K562 (cell line): ENCODE data around the gene DTNBP1. TPM values are rescaled to one million over a fixed set of nuclear protein-coding genes. Genes with fewer than 3 reads are reported as not detected.
A peak's percentile ranks its signal among the peaks of the same experiment; 100 is the strongest.

Source experiments
- ATF7 ChIP-seq: fragments of 450-650 bp; IDR thresholded peaks from 2 replicates; pipeline ENCODE4 v1.7.1; 2014; ENCODE audit warnings: mild to moderate bottlenecking, moderate library complexity
- CHD1 ChIP-seq: fragments of 200-600 bp; sonication (generic); IDR thresholded peaks from one replicate; pipeline ENCODE4 v1.6.1; 2012; ENCODE audit warnings: mild to moderate bottlenecking, moderate library complexity, low read length, inconsistent platforms
- CREBBP ChIP-seq: IDR thresholded peaks from one replicate; pipeline ENCODE4 v1.6.1; 2012; ENCODE audit warnings: low read depth, mild to moderate bottlenecking, control low read depth, inconsistent platforms, low read length
- ELF2 ChIP-seq: fragments of 250-450 bp; sonication (Bioruptor Pico); IDR thresholded peaks from 2 replicates; pipeline ENCODE4 v1.5.0; 2021; ENCODE audit warnings: mild to moderate bottlenecking
- EP400 ChIP-seq: fragments of 450-650 bp; IDR thresholded peaks from 2 replicates; pipeline ENCODE4 v1.6.1; 2017; ENCODE audit warnings: antibody characterized with exemption, mild to moderate bottlenecking, moderate library complexity
- FOXJ3 ChIP-seq: sonication (generic); formaldehyde crosslinking; IDR thresholded peaks from 2 replicates; pipeline ENCODE4 v1.4.0; 2020; ENCODE audit warnings: mild to moderate bottlenecking, missing genetic modification reagents
- GATAD2A ChIP-seq: fragments of 450-650 bp; IDR thresholded peaks from 2 replicates; pipeline ENCODE4 v1.6.1; 2017
- HEY1 ChIP-seq: fragments of 250-450 bp; sonication (Bioruptor Pico); IDR thresholded peaks from 2 replicates; pipeline ENCODE4 v1.5.0; 2020; ENCODE audit warnings: mild to moderate bottlenecking, moderate library complexity, borderline replicate concordance
- HNRNPH1 ChIP-seq: fragments of 200-400 bp; formaldehyde crosslinking; optimal IDR thresholded peaks from 2 replicates; pipeline ENCODE3; 2017; ENCODE audit warnings: low read depth, mild to moderate bottlenecking, low read length, moderate library complexity
- HNRNPUL1 ChIP-seq: fragments of 200-400 bp; formaldehyde crosslinking; IDR thresholded peaks from 2 replicates; pipeline ENCODE4 v1.6.1; 2017; ENCODE audit warnings: low read length
- ILF3 ChIP-seq: fragments of 450-650 bp; IDR thresholded peaks from 2 replicates; pipeline ENCODE4 v1.6.1; 2018; ENCODE audit warnings: antibody characterized with exemption, mild to moderate bottlenecking, moderate library complexity, borderline replicate concordance
- IRF1 ChIP-seq: sonication (generic); formaldehyde crosslinking; IDR thresholded peaks from 2 replicates; pipeline ENCODE4 v1.8.0; 2022; ENCODE audit warnings: missing genetic modification reagents, mild to moderate bottlenecking, borderline replicate concordance
- MAFK ChIP-seq: IDR thresholded peaks from 2 replicates; pipeline ENCODE4 v1.6.1; 2011; ENCODE audit warnings: low read length, improper control_type of control experiment
- MXI1 ChIP-seq: IDR thresholded peaks from 2 replicates; pipeline ENCODE4 v1.6.1; 2011; ENCODE audit warnings: low read depth, mild to moderate bottlenecking, improper control_type of control experiment, low read length
- MYBL2 ChIP-seq, 2 experiments: fragments of 450-650 bp in 1 of 2; sonication (generic) in 1 of 2; formaldehyde crosslinking in 1 of 2; IDR thresholded peaks; 2 replicates each; pipeline versions ENCODE4 v1.6.1 to v1.8.1; 2017 to 2022; ENCODE audit warnings: borderline replicate concordance in 1 of 2, inconsistent platforms in 1 of 2, low read depth in 1 of 2, mild to moderate bottlenecking in 1 of 2, missing genetic modification reagents in 1 of 2, moderate library complexity in 1 of 2
- NFIX ChIP-seq: fragments of 250-450 bp; sonication (Bioruptor Pico); IDR thresholded peaks from 2 replicates; pipeline ENCODE4 v1.4.0; 2020; ENCODE audit warnings: low read depth, mild to moderate bottlenecking, moderate library complexity
- PCBP1 ChIP-seq: fragments of 200-400 bp; formaldehyde crosslinking; IDR thresholded peaks from 2 replicates; pipeline ENCODE4 v1.6.1; 2018; ENCODE audit warnings: mild to moderate bottlenecking, low read depth, low read length; ENCODE audit not compliant: poor library complexity, severe bottlenecking
- PHF21A ChIP-seq: fragments of 450-650 bp; IDR thresholded peaks from 2 replicates; pipeline ENCODE4 v1.6.1; 2017; ENCODE audit warnings: low read depth, borderline replicate concordance
- RBBP5 ChIP-seq: fragments of 200-600 bp; sonication (generic); IDR thresholded peaks from 2 replicates; pipeline ENCODE4 v1.6.1; 2012; ENCODE audit warnings: borderline replicate concordance, mild to moderate bottlenecking, low read length, control low read depth, inconsistent platforms; ENCODE audit not compliant: insufficient read depth, poor library complexity, severe bottlenecking
- RBM39 ChIP-seq: fragments of 200-400 bp; formaldehyde crosslinking; optimal IDR thresholded peaks from 2 replicates; pipeline ENCODE3; 2018; ENCODE audit warnings: low read depth, low read length
- RCOR1 ChIP-seq, 2 experiments: IDR thresholded peaks; 2 replicates each; pipeline ENCODE4 v1.6.1; 2012; ENCODE audit warnings: low read depth in 2 of 2, low read length in 2 of 2, borderline replicate concordance in 1 of 2, improper control_type of control experiment in 1 of 2
- RNF2 ChIP-seq: sonication (generic); IDR thresholded peaks from 2 replicates; pipeline ENCODE4 v1.6.1; 2016
- SIX5 ChIP-seq, 2 experiments: IDR thresholded peaks; 2 replicates each; pipeline ENCODE4 v1.6.1; 2011; ENCODE audit warnings: low read length in 2 of 2, borderline replicate concordance in 1 of 2, low read depth in 1 of 2, mild to moderate bottlenecking in 1 of 2, moderate library complexity in 1 of 2; ENCODE audit not compliant: insufficient read depth in 1 of 2
- XRCC5 ChIP-seq: fragments of 200-400 bp; formaldehyde crosslinking; IDR thresholded peaks from 2 replicates; pipeline ENCODE4 v1.6.1; 2017; ENCODE audit warnings: low read depth, mild to moderate bottlenecking, low read length
- ZC3H8 ChIP-seq: fragments of 450-650 bp; IDR thresholded peaks from 2 replicates; pipeline ENCODE4 v1.6.1; 2017
- ZNF134 ChIP-seq: fragments of 250-450 bp; sonication (Bioruptor Pico); conservative IDR thresholded peaks from 2 replicates; pipeline ENCODE4 v1.4.0; 2020
- ZNF384 ChIP-seq: IDR thresholded peaks from 2 replicates; pipeline ENCODE4 v1.6.1; 2012; ENCODE audit warnings: low read depth, low read length, improper control_type of control experiment
- ZNF408 ChIP-seq: fragments of 250-450 bp; sonication (Bioruptor Pico); IDR thresholded peaks from 2 replicates; pipeline ENCODE4 v1.4.0; 2020; ENCODE audit warnings: low read depth, mild to moderate bottlenecking, moderate library complexity
- ZNF449 ChIP-seq: fragments of 250-450 bp; sonication (Bioruptor Pico); IDR thresholded peaks from 2 replicates; pipeline ENCODE4 v1.8.0; 2022; ENCODE audit warnings: moderate library complexity, mild to moderate bottlenecking, inconsistent platforms
- ZSCAN29 ChIP-seq: fragments of 450-650 bp; IDR thresholded peaks from 2 replicates; pipeline ENCODE4 v1.6.1; 2017
- polyA plus RNA-seq, 8 experiments: library from polyadenylated mRNA; depleted of rRNA in 4 of 8; stranded (reverse) in 5 of 8; unstranded in 3 of 8; fragments of >200 nt; fragmentation: Nextera tagmentation in 2 of 8; fragmentation: Illumina TruSeq in 1 of 8; extraction: Ambion mirVana in 2 of 8; extraction: Trizol in 1 of 8; gene quantifications; 2 replicates each; pipeline versions ENCODE4 v1.2.1 to v1.2.3, GENCODE V29; 2011 to 2014; ENCODE audit warnings: inconsistent platforms in 1 of 8, missing spikeins in 1 of 8
- total RNA-seq, 7 experiments: library from RNA; depleted of rRNA in 6 of 7; stranded (reverse); fragments of >200 nt in 6 of 7; fragmentation: Illumina TruSeq in 2 of 7; extraction: Trizol in 2 of 7; gene quantifications; 2 replicates each; pipeline versions ENCODE4 v1.2.1 to v1.2.3, GENCODE V29; 2011 to 2021; ENCODE audit warnings: low replicate concordance in 1 of 7

DTNBP1 gene
- total and polyA plus RNA-seq, 9 of the 15 experiments (the other 6 are each of a cell fraction or from before 2014, with no cell fraction given): 16.7 to 54.5 (median 21.4) TPM

DNA sequence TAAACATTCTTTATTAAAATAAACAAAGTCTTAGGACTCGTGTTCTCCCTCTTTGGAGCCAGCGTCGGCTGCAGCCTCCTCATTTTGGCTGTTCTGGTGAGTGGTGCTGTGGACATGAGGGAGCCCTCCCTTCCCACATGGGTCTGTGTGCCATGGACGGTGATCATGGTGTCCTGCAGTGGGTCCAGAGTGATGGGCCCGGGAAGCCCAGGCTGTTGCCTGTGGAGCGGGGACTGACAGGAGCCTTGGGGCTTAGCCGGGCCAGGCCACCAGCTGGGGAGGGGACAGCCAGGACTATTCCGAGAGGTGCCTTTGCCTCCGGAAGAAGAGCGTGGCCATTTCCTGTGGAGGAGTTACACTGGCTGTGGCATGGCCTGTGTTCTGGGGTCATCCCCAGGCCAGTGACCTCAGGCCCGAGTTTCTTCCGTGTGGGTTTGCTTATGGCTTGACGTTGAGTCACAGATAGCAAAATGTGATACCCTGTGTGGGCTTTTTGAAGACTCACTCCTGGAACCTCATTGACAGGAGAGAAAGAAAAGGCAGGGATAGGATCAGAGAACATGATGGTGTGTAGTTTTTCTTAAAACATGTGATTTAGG is 153.4 kb downstream of the DTNBP1 start (continued):
- TF ChIP-seq HNRNPH1 (no peak), ELF2 (CRISPR knock-in tag) (no peak; the same call in 1 of the 2 replicates), ZNF408 (no peak), ATF7 (peak; percentile 85), HEY1 (peak; percentile 5; the same call in 1 of the 2 replicates), PCBP1 (no peak), HNRNPUL1 (no peak), FOXJ3 (no peak), EP400 (no peak; the same call in 1 of the 2 replicates), ZC3H8 (no peak), RBBP5 (peak; percentile 42), PHF21A (no peak), ZNF384 (no peak), SIX5 (IDR thresholded peaks at IDR 0.05; ENCODE audit: borderline replicate concordance in 1 of 2, insufficient read depth in 1 of 2, low read depth in 1 of 2, low read length in 2 of 2) (no peak), ZSCAN29 (no peak), RBM39 (no peak), RCOR1 (IDR thresholded peaks at IDR 0.05; ENCODE audit: borderline replicate concordance in 1 of 2, low read depth in 2 of 2, low read length in 2 of 2) (peak in 1 of 2 experiments; percentile 50; a peak in 1 of 4 replicates), MYBL2 (IDR thresholded peaks at IDR 0.05; ENCODE audit: low read depth) (no peak), MYBL2 (CRISPR knock-in tag; IDR thresholded peaks at IDR 0.05; ENCODE audit: borderline replicate concordance) (no peak), XRCC5 (0 out of 2 replicates have a peak, but pooled peaks have one; percentile 26), RNF2 (peak; percentile 93), ZNF134 (CRISPR knock-in tag) (no peak), CREBBP (no peak), ILF3 (no peak), CHD1 (no peak), ZNF449 (no peak), GATAD2A (no peak), IRF1 (CRISPR knock-in tag) (no peak), MAFK (no peak), MXI1 (no peak), NFIX (no peak)
